H1 (cell line): ENCODE data around the gene LAMA4. TPM values are rescaled to one million over a fixed set of nuclear protein-coding genes. Genes with fewer than 3 reads are reported as not detected.

ENCODE experiments used
- ATF2 ChIP-seq: IDR thresholded peaks from 2 replicates; pipeline ENCODE4 v1.6.1; 2012; ENCODE audit warnings: low read length, inconsistent platforms
- BRCA1 ChIP-seq: IDR thresholded peaks from 2 replicates; pipeline ENCODE4 v1.6.1; 2012; ENCODE audit warnings: low read depth, low read length, improper control_type of control experiment
- CHD1 ChIP-seq: IDR thresholded peaks from 2 replicates; pipeline ENCODE4 v1.6.1; 2012; ENCODE audit warnings: low read depth, low read length, improper control_type of control experiment
- EZH2 ChIP-seq: fragments of 200-600 bp; sonication (generic); IDR thresholded peaks from 2 replicates; pipeline ENCODE4 v1.7.1; 2012; ENCODE audit warnings: low read depth, mild to moderate bottlenecking, moderate library complexity, low read length, inconsistent platforms; ENCODE audit not compliant: severe bottlenecking
- FOSL1 ChIP-seq: IDR thresholded peaks from 2 replicates; pipeline ENCODE4 v1.6.1; 2011; ENCODE audit warnings: mild to moderate bottlenecking, low read depth, low read length, moderate library complexity; ENCODE audit not compliant: insufficient read depth
- GABPA ChIP-seq: IDR thresholded peaks from 2 replicates; pipeline ENCODE4 v1.6.1; 2011; ENCODE audit warnings: mild to moderate bottlenecking, low read length, moderate library complexity, borderline replicate concordance; ENCODE audit not compliant: insufficient read depth
- GTF2F1 ChIP-seq: IDR thresholded peaks from 2 replicates; pipeline ENCODE4 v1.6.1; 2012; ENCODE audit warnings: low read depth, low read length, improper control_type of control experiment, borderline replicate concordance
- HDAC2 ChIP-seq, 2 experiments: fragments of 300-600 bp in 1 of 2; sonication (generic) in 1 of 2; IDR thresholded peaks; 2 replicates each; pipeline ENCODE4 v1.6.1; 2011 to 2012; ENCODE audit warnings: low read depth in 2 of 2, low read length in 2 of 2, mild to moderate bottlenecking in 2 of 2, moderate library complexity in 2 of 2, borderline replicate concordance in 1 of 2, inconsistent platforms in 1 of 2
- KDM1A ChIP-seq: fragments of 200-600, 300-600 bp; sonication (generic); IDR thresholded peaks from 2 replicates; pipeline ENCODE4 v1.7.1; 2016; ENCODE audit warnings: mild to moderate bottlenecking, low read length, borderline replicate concordance
- MAFK ChIP-seq: IDR thresholded peaks from 2 replicates; pipeline ENCODE4 v1.6.1; 2012; ENCODE audit warnings: low read depth, mild to moderate bottlenecking, improper control_type of control experiment, low read length
- MAX ChIP-seq: IDR thresholded peaks from 2 replicates; pipeline ENCODE4 v1.6.1; 2012; ENCODE audit warnings: inconsistent platforms
- POLR2AphosphoS5 ChIP-seq: IDR thresholded peaks from 2 replicates; pipeline ENCODE4 v1.6.1; 2011; ENCODE audit warnings: low read depth, low read length
- RNF2 ChIP-seq: fragments of 200-900, 300-1000 bp; sonication (generic); IDR thresholded peaks from 2 replicates; pipeline ENCODE4 v1.7.1; 2016; ENCODE audit warnings: borderline replicate concordance, low read depth, mild to moderate bottlenecking, antibody characterized with exemption, low read length; ENCODE audit not compliant: poor library complexity, severe bottlenecking; ENCODE audit errors: missing control alignments
- SAP30 ChIP-seq: fragments of 300-600 bp; sonication (generic); IDR thresholded peaks from 2 replicates; pipeline ENCODE4 v1.7.1; 2012; ENCODE audit warnings: low read length, moderate library complexity, mild to moderate bottlenecking, inconsistent platforms; ENCODE audit not compliant: insufficient read depth, insufficient replicate concordance
- SIN3A ChIP-seq, 2 experiments: IDR thresholded peaks in 1 of 2; conservative IDR thresholded peaks in 1 of 2; 2 replicates each; pipeline ENCODE4 v1.6.1; 2011 to 2012; ENCODE audit warnings: low read length in 2 of 2, improper control_type of control experiment in 1 of 2, low read depth in 1 of 2, mild to moderate bottlenecking in 1 of 2
- SUZ12 ChIP-seq: fragments of 200-600 bp; sonication (generic); IDR thresholded peaks from 2 replicates; pipeline ENCODE4 v1.6.1; 2012; ENCODE audit warnings: mild to moderate bottlenecking, inconsistent platforms, low read length, moderate library complexity, mixed read lengths
- ZNF274 ChIP-seq: IDR thresholded peaks from 2 replicates; pipeline ENCODE4 v1.7.0; 2012; ENCODE audit warnings: low read length, borderline replicate concordance; ENCODE audit errors: extremely low read depth
- polyA plus RNA-seq, 7 experiments: library from polyadenylated mRNA; depleted of rRNA in 3 of 7; stranded (reverse) in 5 of 7; unstranded in 2 of 7; fragments of >200 nt in 5 of 7; fragments of 200-250 nt in 2 of 7; gene quantifications; 1 replicate in 5 of 7; 2 replicates in 1 of 7; 4 replicates in 1 of 7; pipeline versions ENCODE4 v1.2.1 to v1.2.3, GENCODE V29; 2011 to 2013; ENCODE audit warnings: missing spikeins in 2 of 7, mixed read lengths in 2 of 7
- total RNA-seq: library from RNA; stranded (reverse); fragmentation: NEBNext Ultra II Directional; extraction: Animal tissue kit (Norgen Biotek cat#: 25700); gene quantifications from 2 replicates; pipeline ENCODE4 v1.2.1, GENCODE V29; 2021
- TF ChIP-seq, protein P1 (sequence below): IDR thresholded peaks from 2 replicates; pipeline ENCODE4 v1.6.1; 2012; ENCODE audit warnings: inconsistent platforms

The LAMA4 gene
- total and polyA plus RNA-seq, 2 of the 8 experiments (the other 6 are each of a cell fraction or from before 2014, with no cell fraction given), result 0.95 to 1.5 TPM

DNA sequence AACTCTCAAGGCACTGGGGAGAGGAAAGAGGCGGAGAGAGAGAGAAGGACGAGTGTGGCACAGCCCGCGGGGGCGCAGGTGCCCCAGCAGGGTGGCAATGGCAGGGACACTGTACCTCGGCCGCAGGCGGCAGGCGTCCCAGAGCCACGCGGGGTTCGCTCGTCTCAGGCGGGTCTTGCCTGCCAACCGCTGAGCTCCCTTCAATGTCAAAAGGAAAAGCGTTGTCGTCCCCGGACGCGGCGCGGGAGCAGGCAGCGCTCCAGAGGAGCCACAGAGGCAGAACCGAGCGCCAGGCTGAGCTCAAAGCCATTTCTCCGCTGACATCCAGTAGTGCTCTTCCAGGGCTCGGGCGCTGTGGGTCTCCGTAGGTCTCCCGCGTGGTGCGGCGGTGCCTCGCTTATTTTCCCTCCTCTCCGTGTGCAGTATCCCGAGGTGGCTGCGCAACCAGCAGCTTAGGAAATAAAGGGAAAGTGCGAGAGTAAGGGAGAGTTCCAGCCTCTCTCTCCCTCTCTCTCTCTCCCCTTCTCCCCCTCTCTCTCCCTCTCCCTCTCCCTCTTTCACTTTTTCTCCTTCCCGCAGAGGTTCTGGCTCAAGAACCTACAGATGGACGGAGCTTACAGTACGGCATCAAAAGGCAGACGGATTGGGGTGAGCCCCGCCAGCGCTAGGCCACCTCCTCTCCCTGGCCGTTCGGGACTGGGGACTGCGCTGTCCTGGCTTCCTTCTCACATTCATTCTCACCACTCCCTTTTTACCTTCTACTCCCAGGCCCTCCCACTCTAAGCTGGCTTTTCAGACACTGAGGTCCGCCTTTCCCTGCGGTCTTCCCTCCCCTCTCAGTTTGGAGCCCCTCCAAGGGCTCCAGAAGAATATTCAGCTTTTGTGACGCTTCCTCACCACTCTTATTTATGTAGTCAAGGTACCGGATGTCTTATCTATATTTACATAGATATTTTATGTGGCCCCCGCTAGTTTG lies at the start of gene LAMA4 (continued):
- TF ChIP-seq CHD1, result no peak
- no peak for TF ChIP-seq ATF2
- no peak for TF ChIP-seq ZNF274
- TF ChIP-seq SAP30, result peak; percentile 23
- no peak for TF ChIP-seq RNF2
- TF ChIP-seq MAX, result peak; percentile 54
- no peak for TF ChIP-seq KDM1A
- peak; percentile 47 for TF ChIP-seq EZH2
- TF ChIP-seq, protein P1, sequence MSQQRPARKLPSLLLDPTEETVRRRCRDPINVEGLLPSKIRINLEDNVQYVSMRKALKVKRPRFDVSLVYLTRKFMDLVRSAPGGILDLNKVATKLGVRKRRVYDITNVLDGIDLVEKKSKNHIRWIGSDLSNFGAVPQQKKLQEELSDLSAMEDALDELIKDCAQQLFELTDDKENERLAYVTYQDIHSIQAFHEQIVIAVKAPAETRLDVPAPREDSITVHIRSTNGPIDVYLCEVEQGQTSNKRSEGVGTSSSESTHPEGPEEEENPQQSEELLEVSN, result peak; percentile 82; the same call in 1 of the 2 replicates
- no peak for TF ChIP-seq BRCA1
- no peak for TF ChIP-seq MAFK
- TF ChIP-seq GTF2F1, result no peak
- TF ChIP-seq HDAC2 (IDR thresholded peaks at IDR 0.05; ENCODE audit: borderline replicate concordance in 1 of 2, low read depth in 2 of 2, low read length in 2 of 2), result peak in 1 of 2 experiments; percentile 59; a peak in 2 of 4 replicates
- TF ChIP-seq FOSL1, result no peak
- peak in 1 of 2 experiments; percentile 66; a peak in 1 of 4 replicates for TF ChIP-seq SIN3A (conservative IDR thresholded peaks at IDR 0.05 in 1 of 2, IDR thresholded peaks at IDR 0.05 in 1 of 2; ENCODE audit: low read depth in 1 of 2, low read length in 2 of 2)
- TF ChIP-seq GABPA, result no peak
- peak; percentile 74; the same call in 1 of the 2 replicates for TF ChIP-seq SUZ12
- TF ChIP-seq POLR2AphosphoS5, result no peak
